DOHH2 (cell line): ENCODE results near the gene FNIP2.
"Not testable (repeated sequence)": the region's sequence is repeated elsewhere in the genome, so short reads cannot be mapped to it uniquely, and the experiment has no call there.

Experiments
- H3F3A ChIP-seq: fragments of 200-600 bp; sonication (generic), shearing (Covaris generic); 2 replicates; pipeline ENCODE4 v1.6.0; 2016; ENCODE audit warnings: antibody characterized with exemption, mild to moderate bottlenecking; ENCODE audit not compliant: control insufficient read depth, insufficient read depth
- H3K27ac ChIP-seq: fragments of 200-600 bp; sonication (generic); 2 replicates; pipeline ENCODE4 v1.5.1; 2014; ENCODE audit warnings: low read depth, mild to moderate bottlenecking, low read length, moderate library complexity
- H3K27me3 ChIP-seq: fragments of 200-600 bp; sonication (generic); 2 replicates; pipeline ENCODE4 v1.6.1; 2014; ENCODE audit warnings: mild to moderate bottlenecking, low read length, mixed read lengths; ENCODE audit not compliant: control insufficient read depth
- H3K36me3 ChIP-seq: fragments of 200-600 bp; sonication (generic); 2 replicates; pipeline ENCODE4 v1.6.1; 2014; ENCODE audit warnings: mild to moderate bottlenecking, low read length, moderate library complexity, mixed read lengths; ENCODE audit not compliant: control insufficient read depth
- H3K4me1 ChIP-seq: fragments of 200-600 bp; sonication (generic); 2 replicates; pipeline ENCODE4 v1.6.1; 2014; ENCODE audit warnings: mild to moderate bottlenecking, low read length, mixed read lengths; ENCODE audit not compliant: control insufficient read depth
- H3K4me2 ChIP-seq: fragments of 200-600 bp; sonication (generic); 2 replicates; pipeline ENCODE4 v1.6.0; 2014; ENCODE audit warnings: mild to moderate bottlenecking, low read length, moderate library complexity
- H3K4me3 ChIP-seq: fragments of 200-600 bp; sonication (generic); 2 replicates; pipeline ENCODE4 v1.5.1; 2014; ENCODE audit warnings: mild to moderate bottlenecking, low read length, mixed read lengths
- H3K79me2 ChIP-seq: fragments of 200-600 bp; sonication (generic); 2 replicates; pipeline ENCODE4 v1.6.1; 2014; ENCODE audit warnings: mild to moderate bottlenecking, low read length, mixed read lengths; ENCODE audit not compliant: control insufficient read depth
- H3K9me2 ChIP-seq: fragments of 200-600 bp; sonication (generic); replicated peaks from 2 replicates; pipeline ENCODE4 v1.6.1; 2014; ENCODE audit warnings: mild to moderate bottlenecking, low read length, mixed read lengths; ENCODE audit not compliant: control insufficient read depth
- H3K9me3 ChIP-seq: fragments of 200-600 bp; sonication (generic); 2 replicates; pipeline ENCODE4 v1.6.1; 2014; ENCODE audit warnings: antibody characterized with exemption, low read length, mixed read lengths; ENCODE audit not compliant: control insufficient read depth, insufficient read depth
- H4K20me1 ChIP-seq: fragments of 200-600 bp; sonication (generic); 2 replicates; pipeline ENCODE4 v1.6.0; 2014; ENCODE audit warnings: low read depth, mild to moderate bottlenecking, antibody characterized with exemption, low read length, moderate library complexity; ENCODE audit not compliant: control insufficient read depth, insufficient read depth
- EZH2phosphoT487 ChIP-seq: fragments of 200-600 bp; sonication (generic); IDR thresholded peaks from 2 replicates; pipeline ENCODE4 v1.6.1; 2017; ENCODE audit warnings: borderline replicate concordance, mild to moderate bottlenecking, antibody characterized with exemption, low read length, moderate library complexity, mixed read lengths
- TF ChIP-seq, protein P1 (sequence below): fragments of 200-600 bp; sonication (generic); IDR thresholded peaks from one replicate; pipeline ENCODE4 v1.5.1; 2014; ENCODE audit warnings: antibody characterized with exemption, mild to moderate bottlenecking, low read depth, low read length; ENCODE audit not compliant: poor library complexity, severe bottlenecking

FNIP2 gene

DNA sequence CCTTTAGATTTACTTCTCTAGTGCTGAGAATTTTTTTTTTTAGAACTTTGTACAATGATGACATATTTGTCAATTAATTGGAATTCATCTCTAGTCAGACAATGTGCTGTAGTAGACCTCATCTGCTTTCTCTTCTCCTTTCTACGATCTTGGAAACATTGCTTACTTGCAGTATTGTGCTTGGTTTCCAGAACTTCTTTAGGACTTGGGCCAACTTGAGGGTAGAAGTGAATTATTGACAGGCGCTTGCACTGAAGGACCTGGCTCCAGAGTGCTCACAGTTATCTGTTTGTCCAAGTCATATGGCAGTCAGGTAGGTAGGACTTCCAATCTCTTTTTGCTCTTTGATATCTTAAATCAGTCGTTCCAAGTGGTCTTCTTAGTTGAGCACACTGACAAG lies 39.6 kb downstream of the FNIP2 start:
- peaks cover 30% of the 10 kb centered on the region for H3K4me1 ChIP-seq

DNA sequence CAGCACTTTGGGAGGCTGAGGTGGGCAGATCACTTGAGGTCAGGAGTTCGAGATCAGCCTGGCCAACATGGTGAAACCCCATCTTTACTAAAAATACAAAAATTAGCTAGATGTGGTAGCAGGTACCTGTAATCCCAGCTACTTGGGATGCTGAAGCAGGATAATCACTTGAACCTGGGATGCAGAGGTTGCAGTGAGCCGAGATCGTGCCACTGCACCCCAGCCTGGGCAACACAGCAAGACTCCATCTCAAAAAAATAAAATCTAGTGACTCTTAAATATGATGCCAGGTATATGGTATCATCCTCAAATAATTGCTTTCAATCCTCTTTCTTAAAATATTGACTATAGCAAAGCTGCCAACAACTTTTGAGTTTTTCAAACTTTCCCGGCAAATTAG lies 40.4 kb downstream of the FNIP2 start:
- not testable (repeated sequence) for H3F3A ChIP-seq, H3K79me2 ChIP-seq, H3K27me3 ChIP-seq, H3K9me2 ChIP-seq, H4K20me1 ChIP-seq, H3K27ac ChIP-seq, H3K36me3 ChIP-seq, H3K4me3 ChIP-seq, H3K9me3 ChIP-seq
- peak overlapping the region; percentile 14 for H3K4me2 ChIP-seq
- H3K4me1 ChIP-seq, result peaks cover 30% of the 10 kb centered on the region

More for the DNA sequence above, 39.6 kb downstream of the FNIP2 start:
- H3K9me3 ChIP-seq, result no peaks in the 10 kb centered on the region
- no peak overlapping the region for H3K27ac ChIP-seq
- no peaks in the 10 kb centered on the region for H3K36me3 ChIP-seq
- H3K27me3 ChIP-seq, result no peaks in the 10 kb centered on the region; the same call in 1 of the 2 replicates
- no peaks in the 10 kb centered on the region for H4K20me1 ChIP-seq
- no peaks in the 10 kb centered on the region for H3K79me2 ChIP-seq
- no peaks in the 10 kb centered on the region for H3K9me2 ChIP-seq
- no peak overlapping the region for H3K4me2 ChIP-seq
- TF ChIP-seq, protein P1, sequence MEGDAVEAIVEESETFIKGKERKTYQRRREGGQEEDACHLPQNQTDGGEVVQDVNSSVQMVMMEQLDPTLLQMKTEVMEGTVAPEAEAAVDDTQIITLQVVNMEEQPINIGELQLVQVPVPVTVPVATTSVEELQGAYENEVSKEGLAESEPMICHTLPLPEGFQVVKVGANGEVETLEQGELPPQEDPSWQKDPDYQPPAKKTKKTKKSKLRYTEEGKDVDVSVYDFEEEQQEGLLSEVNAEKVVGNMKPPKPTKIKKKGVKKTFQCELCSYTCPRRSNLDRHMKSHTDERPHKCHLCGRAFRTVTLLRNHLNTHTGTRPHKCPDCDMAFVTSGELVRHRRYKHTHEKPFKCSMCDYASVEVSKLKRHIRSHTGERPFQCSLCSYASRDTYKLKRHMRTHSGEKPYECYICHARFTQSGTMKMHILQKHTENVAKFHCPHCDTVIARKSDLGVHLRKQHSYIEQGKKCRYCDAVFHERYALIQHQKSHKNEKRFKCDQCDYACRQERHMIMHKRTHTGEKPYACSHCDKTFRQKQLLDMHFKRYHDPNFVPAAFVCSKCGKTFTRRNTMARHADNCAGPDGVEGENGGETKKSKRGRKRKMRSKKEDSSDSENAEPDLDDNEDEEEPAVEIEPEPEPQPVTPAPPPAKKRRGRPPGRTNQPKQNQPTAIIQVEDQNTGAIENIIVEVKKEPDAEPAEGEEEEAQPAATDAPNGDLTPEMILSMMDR, result no peak
- TF ChIP-seq EZH2phosphoT487, result no peak
- no peaks in the 10 kb centered on the region for H3F3A ChIP-seq
- H3K4me3 ChIP-seq, result no peak overlapping the region

DNA sequence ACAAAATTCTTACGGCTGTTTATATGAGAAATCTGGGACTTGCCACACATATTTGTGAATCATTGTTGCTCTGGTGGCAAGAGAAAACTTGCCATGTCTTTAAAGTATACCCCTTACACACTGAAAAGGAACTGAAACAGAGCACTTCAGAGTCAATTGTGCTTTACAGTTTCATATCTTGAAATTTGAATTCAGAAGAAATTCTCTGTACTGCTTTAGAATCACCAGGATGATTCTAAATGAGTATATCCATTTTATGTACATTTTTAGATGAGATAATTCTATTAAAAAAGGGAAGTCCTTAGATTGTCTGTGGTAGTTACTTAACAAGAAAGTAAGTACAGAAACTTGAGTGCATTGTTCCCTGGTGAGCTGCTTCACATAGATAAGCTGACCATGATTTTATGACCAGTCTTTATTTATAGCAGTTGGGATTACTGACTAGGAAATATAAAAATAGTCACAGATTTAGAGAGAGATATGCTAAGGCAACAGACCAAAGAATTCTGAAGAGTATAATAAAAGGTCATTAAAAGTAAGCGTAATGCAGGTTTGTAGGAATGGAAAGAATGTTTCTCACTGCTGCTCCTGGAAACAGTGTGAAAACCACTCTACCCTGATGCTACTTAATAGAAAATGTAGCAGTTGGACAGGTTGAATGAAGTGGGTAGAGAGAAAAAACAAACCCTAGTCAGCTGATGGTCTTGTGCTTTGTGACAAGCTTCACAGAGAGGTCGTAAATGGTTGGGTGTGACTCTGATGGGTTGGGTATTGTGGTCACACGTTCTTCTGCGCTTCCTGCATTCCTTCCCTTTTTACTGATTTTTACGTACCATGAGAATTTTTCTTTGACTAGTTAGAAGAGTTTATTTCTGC lies 41.0 kb downstream of the FNIP2 start:
- peak overlapping the region; percentile 14 for H3K4me2 ChIP-seq

More for the DNA sequence above, 41.0 kb downstream of the FNIP2 start:
- H3K27ac ChIP-seq, result no peak overlapping the region
- no peaks in the 10 kb centered on the region; the same call in 1 of the 2 replicates for H3K27me3 ChIP-seq
- H3K4me1 ChIP-seq, result peaks cover 30% of the 10 kb centered on the region
- no peaks in the 10 kb centered on the region for H3K79me2 ChIP-seq
- H4K20me1 ChIP-seq, result no peaks in the 10 kb centered on the region
- H3K4me3 ChIP-seq, result no peak overlapping the region
- no peak for TF ChIP-seq EZH2phosphoT487
- TF ChIP-seq, protein P1, result no peak
- H3K9me3 ChIP-seq, result no peaks in the 10 kb centered on the region
- H3K36me3 ChIP-seq, result no peaks in the 10 kb centered on the region
- H3F3A ChIP-seq, result no peaks in the 10 kb centered on the region
- H3K9me2 ChIP-seq, result no peaks in the 10 kb centered on the region
